H9 (cell line): ENCODE data around the gene RAD23B. TPM values are rescaled to one million over a fixed set of nuclear protein-coding genes. Genes with fewer than 3 reads are reported as not detected.

Source experiments
- DNase-seq: peaks from one replicate; pipeline ENCODE4 v3.0.0-alpha.2; 2017
- H2AFZ ChIP-seq: one replicate; pipeline ENCODE4 v1.6.1; 2013; ENCODE audit warnings: mild to moderate bottlenecking, low read length, control low read depth, moderate library complexity
- H2AK5ac ChIP-seq: 2 replicates; pipeline ENCODE4 v1.6.1; 2013; ENCODE audit warnings: low read length, control low read depth, mixed read lengths; ENCODE audit not compliant: insufficient read length
- H2BK120ac ChIP-seq: one replicate; pipeline ENCODE4 v1.6.1; 2013; ENCODE audit warnings: low read depth, mild to moderate bottlenecking, low read length, control low read depth, inconsistent platforms; ENCODE audit not compliant: poor library complexity, severe bottlenecking
- H2BK12ac ChIP-seq: 2 replicates; pipeline ENCODE4 v1.6.1; 2013; ENCODE audit warnings: low read length, control low read depth, mixed read lengths, low read depth; ENCODE audit not compliant: insufficient read length
- H2BK15ac ChIP-seq: 2 replicates; pipeline ENCODE4 v1.6.1; 2013; ENCODE audit warnings: low read depth, low read length, control low read depth
- H2BK20ac ChIP-seq: one replicate; pipeline ENCODE4 v1.6.1; 2013; ENCODE audit warnings: low read depth, mild to moderate bottlenecking, low read length, control low read depth, inconsistent platforms; ENCODE audit not compliant: poor library complexity, severe bottlenecking
- H2BK5ac ChIP-seq: 2 replicates; pipeline ENCODE4 v1.6.1; 2013; ENCODE audit warnings: low read length, control low read depth, mixed read lengths; ENCODE audit not compliant: insufficient read length
- H3K14ac ChIP-seq: 2 replicates; pipeline ENCODE4 v1.6.1; 2013; ENCODE audit warnings: low read length, control low read depth; ENCODE audit not compliant: insufficient read depth
- H3K18ac ChIP-seq: 2 replicates; pipeline ENCODE4 v1.6.1; 2013; ENCODE audit warnings: low read depth, mild to moderate bottlenecking, mixed read lengths, low read length, control low read depth; ENCODE audit not compliant: insufficient read length
- H3K23ac ChIP-seq: 2 replicates; pipeline ENCODE4 v1.6.1; 2013; ENCODE audit warnings: low read length, control low read depth, mixed read lengths, low read depth; ENCODE audit not compliant: insufficient read length
- H3K23me2 ChIP-seq: 2 replicates; pipeline ENCODE4 v1.6.1; 2013; ENCODE audit warnings: low read depth, mild to moderate bottlenecking, mixed read lengths, low read length, control low read depth; ENCODE audit not compliant: insufficient read length, poor library complexity, severe bottlenecking
- H3K27ac ChIP-seq: 2 replicates; pipeline ENCODE4 v1.5.1; 2013; ENCODE audit warnings: low read length, control low read depth, mixed read lengths, low read depth; ENCODE audit not compliant: insufficient read length
- H3K27me3 ChIP-seq: 2 replicates; pipeline ENCODE4 v1.6.1; 2013; ENCODE audit warnings: low read length, control low read depth, inconsistent platforms; ENCODE audit not compliant: insufficient read depth
- H3K4ac ChIP-seq: 2 replicates; pipeline ENCODE4 v1.6.1; 2013; ENCODE audit warnings: low read depth, mild to moderate bottlenecking, control low read depth, inconsistent platforms, low read length, moderate library complexity
- H3K4me1 ChIP-seq: 2 replicates; pipeline ENCODE4 v1.6.1; 2013; ENCODE audit warnings: low read length, control low read depth, inconsistent platforms; ENCODE audit not compliant: insufficient read depth
- H3K4me2 ChIP-seq: 2 replicates; pipeline ENCODE4 v1.6.1; 2013; ENCODE audit warnings: low read length, control low read depth, mixed read lengths; ENCODE audit not compliant: insufficient read length, insufficient read depth
- H3K56ac ChIP-seq: 2 replicates; pipeline ENCODE4 v1.6.1; 2013; ENCODE audit warnings: low read depth, mild to moderate bottlenecking, mixed read lengths, low read length, control low read depth; ENCODE audit not compliant: insufficient read length
- H3K79me1 ChIP-seq: 2 replicates; pipeline ENCODE4 v1.6.1; 2013; ENCODE audit warnings: low read depth, mild to moderate bottlenecking, moderate library complexity, low read length, control low read depth, inconsistent platforms; ENCODE audit not compliant: insufficient read depth, poor library complexity, severe bottlenecking
- H3K79me2 ChIP-seq: 2 replicates; pipeline ENCODE4 v1.6.1; 2013; ENCODE audit warnings: low read length, control low read depth, inconsistent platforms; ENCODE audit not compliant: insufficient read depth
- H3K9ac ChIP-seq: 2 replicates; pipeline ENCODE4 v1.6.1; 2013; ENCODE audit warnings: low read length, control low read depth, mixed read lengths; ENCODE audit not compliant: insufficient read length; ENCODE audit errors: extremely low read depth
- H3K9me3 ChIP-seq: one replicate; pipeline ENCODE4 v1.6.1; 2013; ENCODE audit warnings: low read depth, low read length, inconsistent platforms; ENCODE audit not compliant: control insufficient read depth
- H3T11ph ChIP-seq: one replicate; pipeline ENCODE4 v1.6.1; 2013; ENCODE audit warnings: mild to moderate bottlenecking, low read length, control low read depth, inconsistent platforms
- H4K20me1 ChIP-seq: one replicate; pipeline ENCODE4 v1.6.1; 2013; ENCODE audit not compliant: control insufficient read depth, insufficient read length, insufficient read depth
- H4K5ac ChIP-seq: 2 replicates; pipeline ENCODE4 v1.6.1; 2013; ENCODE audit warnings: low read depth, mild to moderate bottlenecking, mixed read lengths, low read length, control low read depth; ENCODE audit not compliant: insufficient read length
- H4K8ac ChIP-seq: replicated peaks from 2 replicates; pipeline ENCODE4 v1.6.1; 2013; ENCODE audit warnings: low read length, control low read depth, mixed read lengths, low read depth; ENCODE audit not compliant: insufficient read length
- H4K91ac ChIP-seq: 2 replicates; pipeline ENCODE4 v1.6.1; 2013; ENCODE audit warnings: low read depth, mild to moderate bottlenecking, moderate library complexity, mixed read lengths, low read length, control low read depth; ENCODE audit not compliant: insufficient read length
- H3K27ac Mint-ChIP-seq, 3 experiments: 2 replicates in 2 of 3; 3 replicates in 1 of 3; pipeline ENCODE4 v1.8.0; 2020 to 2021; ENCODE audit warnings: mixed read lengths in 3 of 3, mild to moderate bottlenecking in 1 of 3, moderate library complexity in 1 of 3
- H3K27me3 Mint-ChIP-seq: 2 replicates; pipeline ENCODE4 v1.8.0; 2021; ENCODE audit warnings: low read depth, mild to moderate bottlenecking, moderate library complexity, mixed read lengths
- H3K36me3 Mint-ChIP-seq, 3 experiments: 2 replicates in 2 of 3; 3 replicates in 1 of 3; pipeline ENCODE4 v1.8.0; 2020 to 2021; ENCODE audit warnings: low read depth in 3 of 3, mixed read lengths in 3 of 3; ENCODE audit not compliant: insufficient read depth in 1 of 3
- H3K4me1 Mint-ChIP-seq, 2 experiments: 2 replicates each; pipeline ENCODE4 v1.8.0; 2020; ENCODE audit warnings: mixed read lengths in 2 of 2
- H3K4me3 Mint-ChIP-seq, 2 experiments: 2 replicates in 1 of 2; 3 replicates in 1 of 2; pipeline ENCODE4 v1.8.0; 2020 to 2021; ENCODE audit warnings: mild to moderate bottlenecking in 2 of 2, mixed read lengths in 2 of 2, moderate library complexity in 1 of 2
- H3K9me3 Mint-ChIP-seq, 2 experiments: 2 replicates in 1 of 2; 3 replicates in 1 of 2; pipeline ENCODE4 v1.8.0; 2020; ENCODE audit warnings: mild to moderate bottlenecking in 2 of 2, mixed read lengths in 2 of 2, moderate library complexity in 1 of 2
- CTCF ChIP-seq: fragments of 200-600 bp; sonication (generic); conservative IDR thresholded peaks from 3 replicates; pipeline ENCODE4 v1.8.0; 2021; ENCODE audit warnings: antibody characterized with exemption, mild to moderate bottlenecking
- WGBS: extraction: QIAGEN DNeasy Blood & Tissue Kit; methylation state at CpG from one replicate; pipeline ENCODE4 v1.1.7; 2013; ENCODE audit warnings: missing lambda C conversion rate, low lambda C conversion rate, mixed read lengths; ENCODE audit not compliant: insufficient read length; ENCODE audit errors: extremely low coverage; 5-methylcytosine and 5-hydroxymethylcytosine counted together
- total RNA-seq: library from RNA; stranded (reverse); gene quantifications from 2 replicates; pipeline ENCODE4 v1.2.1, GENCODE V29; 2021

The RAD23B gene
- total RNA-seq, 1 experiment from 2014 or later: 154 TPM

GRCh38 chr9:107280543-107280942 is 2.5 kb upstream of the RAD23B start:
- Mint-ChIP-seq H3K4me1 (peaks cover 27 to 31% of the 10 kb centered on the region in 2 experiments), H3K27me3 (no peaks in the 10 kb centered on the region), H3K4me3 (peak overlapping the region in 1 of 2 experiments; percentile 33; a peak in 1 of 5 replicates), H3K36me3 (peaks cover 0 to 13% (median 0%) of the 10 kb centered on the region in 3 experiments; a peak in 5 of 7 replicates), H3K27ac (0 out of 7 replicates have a peak overlapping the region, but pooled peaks of 1 of the 3 experiments have one; percentile 0), H3K9me3 (no peaks in the 10 kb centered on the region; a peak in 1 of 5 replicates)
- no peak for DNase-seq
- Histone ChIP-seq H3K27ac (no peak overlapping the region), H3K18ac (no peak overlapping the region), H2BK15ac (no peak overlapping the region), H3K4me1 (no peaks in the 10 kb centered on the region; the same call in 1 of the 2 replicates), H4K91ac (no peak overlapping the region), H3K56ac (no peak overlapping the region), H3K79me1 (no peaks in the 10 kb centered on the region), H3K4me2 (no peak overlapping the region), H2AFZ (no peak overlapping the region), H2BK5ac (no peak overlapping the region), H3K23ac (no peak overlapping the region), H4K20me1 (no peaks in the 10 kb centered on the region), H2BK12ac (no peak overlapping the region), H2BK20ac (no peak overlapping the region), H4K5ac (no peak overlapping the region), H3K23me2 (peaks cover 3% of the 10 kb centered on the region), H2BK120ac (no peak overlapping the region), H3T11ph (no peak overlapping the region), H3K4ac (no peak overlapping the region), H2AK5ac (no peak overlapping the region), H3K14ac (no peak overlapping the region), H4K8ac (no peak overlapping the region), H3K79me2 (peaks cover 12% of the 10 kb centered on the region), H3K9ac (no peak overlapping the region), H3K9me3 (no peaks in the 10 kb centered on the region), H3K27me3 (no peaks in the 10 kb centered on the region)
- WGBS: no CpG with 5 or more reads among the region's 3 CpGs
- TF ChIP-seq CTCF: no peak
